NB4 (cell line): ENCODE data around the gene FAM9C.

ENCODE experiments used
- CTCF ChIP-seq: IDR thresholded peaks from one replicate; pipeline ENCODE4 v1.5.1; 2012; ENCODE audit warnings: low read depth, low read length
- POLR2A ChIP-seq: IDR thresholded peaks from 2 replicates; pipeline ENCODE4 v1.6.1; 2011; ENCODE audit warnings: mild to moderate bottlenecking; ENCODE audit not compliant: insufficient read length; ENCODE audit errors: extremely low read depth
- TF ChIP-seq, protein P1 (sequence below): IDR thresholded peaks from 2 replicates; pipeline ENCODE4 v1.6.1; 2011; ENCODE audit warnings: low read depth, low read length

GRCh38 chrX:13009273-13009672, 35.1 kb downstream of the FAM9C start:
- no peak for TF ChIP-seq CTCF
- TF ChIP-seq POLR2A, result no peak
- TF ChIP-seq, protein P1, sequence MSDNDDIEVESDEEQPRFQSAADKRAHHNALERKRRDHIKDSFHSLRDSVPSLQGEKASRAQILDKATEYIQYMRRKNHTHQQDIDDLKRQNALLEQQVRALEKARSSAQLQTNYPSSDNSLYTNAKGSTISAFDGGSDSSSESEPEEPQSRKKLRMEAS, result no peak
